Measurements from ENCODE around the gene MXI1.
"Not testable (repeated sequence)": the region's sequence is repeated elsewhere in the genome, so short reads cannot be mapped to it uniquely, and the experiment has no call there.

Gene MXI1

GRCh38 chr10:110244550-110244949 lies 37.1 kb downstream of the MXI1 start:
- DNase-seq = no peak

DNA sequence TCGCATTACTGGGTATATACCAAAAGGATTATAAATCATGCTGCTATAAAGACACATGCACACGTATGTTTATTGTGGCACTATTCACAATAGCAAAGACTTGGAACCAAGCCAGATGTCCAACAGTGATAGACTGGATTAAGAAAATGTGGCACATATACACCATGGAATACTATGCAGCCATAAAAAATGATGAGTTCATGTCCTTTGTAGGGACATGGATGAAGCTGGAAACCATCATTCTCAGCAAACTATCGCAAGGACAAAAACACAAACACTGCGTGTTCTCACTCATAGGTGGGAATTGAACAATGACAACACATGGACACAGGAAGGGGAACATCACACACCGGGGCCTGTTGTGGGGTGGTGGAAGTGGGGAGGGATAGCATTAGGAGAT lies 40.4 kb downstream of the MXI1 start:
- not testable (repeated sequence) for DNase-seq

- not testable (repeated sequence) for DNase-seq
These were observed 42.1 kb downstream of the MXI1 start for GRCh38 chr10:110249489-110249888.

- not testable (repeated sequence) for DNase-seq
These were observed 44.0 kb downstream of the MXI1 start for GRCh38 chr10:110251392-110251791.

DNA sequence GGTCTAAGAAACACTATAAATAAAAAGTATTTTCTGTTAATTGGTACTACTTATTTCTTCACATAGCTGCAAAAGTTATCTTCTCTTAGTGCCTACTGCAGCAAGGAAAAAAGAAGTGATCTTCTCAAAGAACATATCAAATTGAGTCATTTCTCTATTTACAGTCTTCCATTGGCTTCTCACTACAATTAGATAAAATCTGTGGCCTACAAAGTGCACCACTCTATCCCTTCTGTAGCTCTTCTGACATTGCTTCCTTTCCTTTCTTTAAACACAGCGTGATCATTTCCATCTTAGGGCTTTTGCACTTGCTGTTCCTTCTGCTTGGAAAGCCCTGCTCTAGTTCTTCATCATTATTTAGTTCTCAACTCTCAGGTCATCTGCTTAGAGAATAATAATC lies 44.7 kb downstream of the MXI1 start:
- DNase-seq = no peak

DNA sequence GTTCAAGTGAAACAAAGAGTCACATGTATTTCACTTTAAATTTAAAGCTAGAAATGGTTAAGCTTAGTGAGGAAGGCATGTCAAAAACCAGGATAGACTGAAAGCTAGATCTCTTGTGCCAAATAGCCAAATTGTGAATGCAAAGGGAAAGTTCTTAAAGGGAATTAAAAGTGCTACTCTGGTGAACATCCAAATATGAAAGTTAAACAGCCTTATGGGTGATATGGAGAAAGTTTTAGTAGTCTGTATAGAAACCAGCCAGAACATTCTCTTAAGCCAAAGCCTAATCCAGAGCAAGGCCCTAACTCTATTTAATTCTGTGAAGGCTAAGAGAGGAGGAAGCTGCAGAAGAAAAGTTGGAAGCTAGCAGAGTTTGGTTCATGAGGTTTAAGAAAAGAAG lies 47.1 kb downstream of the MXI1 start:
- no peak for DNase-seq

DNA sequence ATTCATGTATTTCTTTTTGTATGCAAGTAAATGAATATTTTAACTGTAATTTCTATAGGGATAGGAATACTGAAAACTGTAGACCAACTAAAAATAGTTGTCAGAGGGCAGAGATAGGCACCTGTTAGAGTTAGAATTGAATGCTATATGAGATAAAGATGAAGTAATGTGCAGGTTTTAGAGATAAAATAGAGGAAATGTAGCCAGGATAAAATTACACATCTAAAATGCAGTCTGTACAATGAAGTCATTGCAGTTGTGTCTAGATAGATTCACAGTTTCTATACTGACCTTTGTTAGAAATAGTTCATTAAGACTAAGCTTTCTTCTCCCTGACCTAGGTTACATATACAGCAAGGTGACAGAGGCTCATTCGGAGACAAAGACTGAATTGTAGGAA lies 51.1 kb downstream of the MXI1 start:
- no peak for DNase-seq

GRCh38 chr10:110259317-110259716 lies 51.9 kb downstream of the MXI1 start:
- DNase-seq = no peak

- DNase-seq = no peak
These were observed 53.5 kb downstream of the MXI1 start for GRCh38 chr10:110260746-110261477.

DNA sequence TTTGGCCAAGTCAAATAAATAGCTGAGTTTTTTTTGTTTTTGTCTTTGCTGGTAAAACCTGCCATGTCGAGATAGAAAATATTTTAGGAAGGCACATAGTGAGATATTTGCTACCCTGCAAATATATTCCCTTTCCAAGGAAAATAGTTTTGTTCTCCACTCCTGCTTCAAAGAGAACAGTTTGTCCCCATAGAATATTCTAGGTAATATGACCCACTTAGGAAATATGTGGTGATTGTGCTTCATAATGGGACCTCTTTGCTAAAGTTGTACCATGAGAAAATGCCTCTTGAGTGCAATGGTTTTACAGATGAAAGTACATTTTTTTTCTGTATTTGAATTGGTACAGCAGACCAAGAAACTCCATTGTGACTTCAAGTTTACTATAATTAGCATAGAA lies 55.8 kb downstream of the MXI1 start:
- DNase-seq = no peak

GRCh38 chr10:110265573-110266193 lies 58.3 kb downstream of the MXI1 start:
- DNase-seq = no peak

- DNase-seq = no peak
These were observed 59.9 kb downstream of the MXI1 start for GRCh38 chr10:110267276-110267675.

- DNase-seq = no peak
These were observed 61.0 kb downstream of the MXI1 start for GRCh38 chr10:110268442-110268841.

DNA sequence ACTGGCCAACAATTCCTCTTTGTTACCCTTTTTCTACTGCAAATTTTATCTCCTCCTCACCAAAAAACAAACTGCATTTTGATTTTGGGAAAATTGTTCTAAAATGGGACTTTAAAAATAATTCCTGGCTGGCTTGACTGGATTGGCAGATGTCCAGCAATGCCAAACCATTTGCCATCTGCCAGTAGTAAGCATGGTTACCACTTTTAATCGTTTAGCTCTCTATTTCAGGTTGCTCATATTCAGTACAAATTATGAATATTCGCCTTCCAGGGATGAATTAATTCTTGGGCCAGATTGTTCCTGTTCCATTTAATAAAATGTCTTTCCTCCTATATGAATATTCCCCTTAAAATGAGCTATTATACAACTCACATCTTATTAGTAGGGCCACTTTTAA lies 61.6 kb downstream of the MXI1 start:
- DNase-seq = no peak

GRCh38 chr10:110269374-110270318 lies 62.2 kb downstream of the MXI1 start:
- DNase-seq = no peak

DNA sequence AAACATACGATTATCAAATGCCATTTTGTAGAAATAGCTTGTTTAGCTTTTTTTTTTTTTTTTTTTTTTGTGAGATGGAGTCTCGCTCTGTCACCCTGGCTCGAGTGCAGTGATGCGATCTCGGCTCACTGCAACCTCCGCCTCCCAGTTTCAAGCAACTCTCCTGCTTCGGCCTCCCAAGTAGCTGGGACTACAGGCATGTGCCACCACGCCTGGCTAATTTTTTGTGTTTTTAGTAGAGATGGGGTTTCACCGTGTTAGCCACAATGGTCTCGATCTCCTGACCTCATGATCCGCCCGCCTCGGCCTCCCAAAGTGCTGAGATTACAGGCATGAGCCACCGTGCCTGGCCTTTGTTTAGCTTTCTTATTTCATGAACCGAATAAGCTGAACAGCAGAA lies 65.6 kb downstream of the MXI1 start:
- DNase-seq = not testable (repeated sequence)

DNA sequence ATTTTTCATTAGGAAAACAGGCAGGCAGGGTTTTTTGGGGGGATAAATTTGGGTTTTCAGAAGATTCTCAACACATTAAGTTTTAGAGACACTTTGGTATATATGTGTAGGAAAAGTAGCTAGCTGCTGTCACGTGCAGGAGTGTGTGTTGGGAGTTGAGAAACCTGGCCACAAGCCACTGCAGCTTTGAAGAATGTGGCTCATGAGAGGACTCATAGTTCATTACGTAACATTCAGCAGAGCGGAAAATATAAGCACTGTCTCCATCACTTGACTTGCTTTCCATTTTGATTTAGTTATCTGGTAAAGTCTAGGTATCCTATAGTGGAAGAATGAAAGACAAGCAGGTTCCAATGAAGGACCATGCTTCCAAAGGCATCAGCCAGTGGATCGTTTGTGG lies 66.1 kb downstream of the MXI1 start:
- peak; percentile 1 for DNase-seq

DNA sequence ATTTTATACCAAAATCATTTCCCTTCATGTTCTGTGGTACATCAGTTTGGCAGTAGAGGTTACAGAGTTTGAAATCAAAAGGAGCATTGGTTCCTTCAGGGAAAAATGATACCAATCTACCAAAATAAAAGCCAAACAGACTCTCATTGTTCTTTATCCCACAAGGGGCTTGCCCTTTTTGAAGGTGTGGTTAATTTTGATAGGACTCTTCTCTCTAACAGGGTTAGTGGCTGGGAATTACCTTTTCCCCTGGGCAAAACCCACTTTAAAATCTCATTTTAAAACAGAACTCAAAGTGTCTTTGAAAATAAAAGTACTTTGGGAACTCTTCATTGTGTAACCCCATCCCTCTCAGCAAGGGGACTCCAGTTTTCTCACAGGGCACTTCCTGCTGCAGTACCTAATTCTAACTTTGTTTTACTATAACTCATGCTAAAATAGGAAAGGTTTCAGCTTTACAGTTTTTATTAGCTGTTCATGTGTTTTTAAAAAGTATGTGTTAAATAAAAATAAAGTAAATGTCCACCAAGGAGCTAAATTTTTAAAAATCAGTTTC lies 66.7 kb downstream of the MXI1 start:
- DNase-seq = no peak

DNA sequence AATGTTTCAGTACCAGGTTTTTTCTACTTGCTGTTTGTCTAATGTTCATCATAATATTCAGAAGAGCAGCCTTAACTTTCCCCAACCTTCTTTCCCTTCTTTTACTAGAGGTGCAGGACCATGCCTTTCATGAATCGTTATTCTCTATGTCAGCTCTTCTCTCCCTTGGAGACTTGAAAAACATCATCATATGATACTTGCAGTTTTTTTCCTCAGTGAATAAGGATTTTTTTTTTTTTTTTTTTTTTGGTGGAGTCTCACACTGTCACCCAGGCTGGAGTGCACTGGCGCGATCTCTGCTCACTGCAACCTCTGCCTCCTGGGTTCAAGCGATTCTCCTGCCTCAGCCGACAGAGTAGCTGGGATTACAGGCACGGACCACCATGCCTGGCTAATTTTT lies 67.2 kb downstream of the MXI1 start:
- DNase-seq = no peak

DNA sequence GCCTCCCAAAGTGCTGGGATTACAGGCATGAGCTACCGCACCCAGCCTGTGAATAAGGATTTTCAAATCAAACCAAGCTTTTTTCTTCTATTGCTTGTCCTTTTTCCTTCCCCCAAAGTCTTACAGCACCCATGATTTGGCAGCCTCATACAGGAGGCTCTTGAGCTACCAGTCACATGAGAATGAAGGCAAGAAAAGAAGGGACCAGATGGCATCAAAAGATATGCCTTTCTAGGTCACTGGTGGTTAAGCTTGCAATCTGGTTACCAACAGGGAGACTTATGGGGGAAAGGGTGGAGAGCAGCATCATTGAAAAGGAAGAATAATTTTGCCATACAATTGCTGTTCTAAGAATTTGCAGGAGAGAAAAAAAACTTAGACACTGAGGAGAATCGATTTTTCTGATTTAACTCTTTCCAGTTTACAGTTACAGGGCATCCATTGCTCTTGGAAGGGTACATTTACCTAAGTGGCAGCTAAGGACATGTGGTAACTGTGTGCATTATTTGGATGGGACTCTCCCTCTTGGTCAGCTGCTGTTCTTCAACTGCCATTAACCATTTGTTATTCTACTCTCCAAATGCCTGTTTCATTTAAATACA lies 67.8 kb downstream of the MXI1 start:
- DNase-seq = no peak

GRCh38 chr10:110276603-110277002 lies 69.2 kb downstream of the MXI1 start:
- no peak for DNase-seq

- DNase-seq = no peak
These were observed 70.2 kb downstream of the MXI1 start for GRCh38 chr10:110277591-110277990.
